GM12891 (cell line): ENCODE data around the gene ZNF345.

Experiments
- PAX5 ChIP-seq: IDR thresholded peaks from 2 replicates; pipeline ENCODE4 v1.6.1; 2011; ENCODE audit warnings: low read length, moderate library complexity, mild to moderate bottlenecking; ENCODE audit not compliant: insufficient read depth, severe bottlenecking
- POLR2A ChIP-seq: IDR thresholded peaks from 2 replicates; pipeline ENCODE4 v1.6.1; 2011; ENCODE audit warnings: low read depth, low read length, control low read depth
- POLR2AphosphoS5 ChIP-seq: IDR thresholded peaks from 2 replicates; pipeline ENCODE4 v1.6.1; 2011; ENCODE audit warnings: low read depth, low read length, control low read depth
- SPI1 ChIP-seq: IDR thresholded peaks from 2 replicates; pipeline ENCODE4 v1.6.1; 2011; ENCODE audit warnings: low read depth, low read length, control low read depth
- TAF1 ChIP-seq: IDR thresholded peaks from 2 replicates; pipeline ENCODE4 v1.6.1; 2011; ENCODE audit warnings: low read depth, low read length, control low read depth

DNA sequence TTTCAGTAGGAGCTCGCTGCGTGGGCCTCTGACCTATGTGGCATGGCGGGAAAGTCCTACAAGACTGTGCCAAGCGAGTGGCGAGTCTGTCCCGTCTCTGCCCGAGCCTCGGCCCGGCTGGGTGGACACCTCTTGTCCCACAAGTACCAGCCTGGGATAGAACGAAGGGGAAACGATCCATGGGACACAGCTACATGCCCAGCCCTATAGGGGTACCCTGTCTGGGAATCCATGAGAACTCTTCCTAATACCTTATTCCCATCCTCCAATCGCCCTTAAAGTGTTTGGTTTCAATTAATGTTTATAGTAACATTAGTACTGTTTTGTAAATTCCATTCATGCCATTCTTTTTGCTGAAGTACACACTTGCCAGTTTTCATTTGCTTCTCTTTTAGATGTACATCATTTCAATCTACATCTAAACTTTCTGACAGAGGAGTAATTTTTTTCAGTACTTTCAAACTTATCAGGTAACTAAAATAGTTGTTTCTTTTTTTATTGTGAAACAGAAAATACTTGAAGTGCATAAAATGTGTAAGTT is 11.8 kb upstream of the ZNF345 start:
- TF ChIP-seq POLR2AphosphoS5 (no peak), PAX5 (no peak), TAF1 (no peak), POLR2A (no peak), SPI1 (no peak)
